ENCODE results near the gene UBE2D2. TPM values are rescaled to one million over a fixed set of nuclear protein-coding genes. Genes with fewer than 3 reads are reported as not detected.

The UBE2D2 gene
- total and polyA plus RNA-seq, 2 of the 4 experiments (the other 2 are of a cell fraction), result 26.9 to 35.7 TPM

DNA sequence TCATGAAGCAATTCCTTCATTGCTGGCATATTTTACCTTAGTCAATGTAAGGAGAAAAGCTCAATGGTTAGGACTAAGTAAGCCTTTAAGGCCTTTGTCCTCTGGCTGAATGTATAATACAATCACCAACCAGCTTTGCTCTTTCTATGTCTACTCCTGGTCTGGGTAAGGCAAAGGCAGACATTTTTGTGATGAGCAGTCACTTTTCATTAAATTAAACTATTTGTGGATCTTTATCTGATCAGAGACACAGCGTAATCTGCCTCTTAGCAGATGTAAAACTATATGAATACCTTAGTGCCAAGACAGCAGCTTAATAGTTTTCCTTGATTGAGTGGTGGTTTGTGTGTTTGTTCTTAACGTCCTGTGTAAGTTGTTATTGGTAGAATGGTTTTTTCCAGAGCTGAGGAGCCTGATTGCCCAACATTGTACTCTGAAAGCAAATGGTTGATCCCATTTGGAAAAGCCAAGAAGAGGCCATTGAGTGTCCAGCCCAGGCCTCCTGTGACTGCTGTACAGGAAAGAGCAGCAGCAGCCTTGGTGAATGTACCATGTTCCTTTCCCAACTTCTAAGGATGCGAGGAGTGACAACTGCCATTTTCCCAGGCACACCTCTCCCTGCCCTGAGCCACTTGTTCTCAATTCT is 70.5 kb downstream of the UBE2D2 start:
- no peaks in the 10 kb centered on the region for H3K27me3 ChIP-seq (ENCODE audit: control insufficient read depth, insufficient read depth, low read length)
- no peak overlapping the region for H2BK20ac ChIP-seq (ENCODE audit: low read depth, low read length)
- ChIA-PET POLR2A (ENCODE audit: unreplicated experiment) (no interaction called here), CTCF (interaction anchor here (0.6 to 6.7 kb wide), 4 partner anchors 39 to 209 kb away, joined by 3 to 59 read pairs (median 15); no protein-coding TSS in a partner anchor)
- H3K18ac ChIP-seq (ENCODE audit: low read depth, low read length), result no peak overlapping the region
- H3K4me3 ChIP-seq (ENCODE audit: insufficient read depth, low read depth, low read length), result no peak overlapping the region
- H4K8ac ChIP-seq (ENCODE audit: low read depth in 2 of 2, low read length in 2 of 2), result no peak overlapping the region
- no peak for ATAC-seq (ENCODE audit: low read depth)
- in situ Hi-C loops (cut with MboI; ENCODE audit: low sequenced_read_pairs) (loop anchor here (5.0 to 25.0 kb wide), 2 partner anchors 131 to 481 kb away; partner anchors contain the start of gene PURA), dilution Hi-C loops (cut with HindIII; ENCODE audit: low sequenced_read_pairs, unreplicated experiment) (loop anchor here (25.0 kb wide), 1 partner anchor 131 kb away; no protein-coding TSS in a partner anchor), intact Hi-C loops (cut with micrococcal nuclease) (loop anchor here (5.0 to 10.0 kb wide), 2 partner anchors 54 to 213 kb away; no protein-coding TSS in a partner anchor)
- no peak overlapping the region for H2BK15ac ChIP-seq (ENCODE audit: low read depth, low read length)
- no peak overlapping the region for H3K23ac ChIP-seq (ENCODE audit: low read depth, low read length)
- 20% methylated on average over 1 of the region's 3 CpGs; no CpG with 5 or more reads in 1 of the 2 experiments for WGBS, 2 experiments (ENCODE audit: extremely low coverage in 2 of 2, insufficient read length in 1 of 2)
- peaks cover 14% of the 10 kb centered on the region for H4K20me1 ChIP-seq (ENCODE audit: insufficient read depth, low read length)
- no peak overlapping the region for H3K9ac ChIP-seq (ENCODE audit: low read depth, low read length)
- no peak overlapping the region for H3K27ac ChIP-seq (ENCODE audit: insufficient read depth, low read length)
- DNase-seq, result no peak
- H3K4me2 ChIP-seq (ENCODE audit: low read depth, low read length), result no peak overlapping the region
- H3K9me3 ChIP-seq (ENCODE audit: control insufficient read depth, insufficient read depth, low read length), result no peaks in the 10 kb centered on the region
- H2AK9ac ChIP-seq (replicated peaks; ENCODE audit: low read depth, low read length, poor library complexity), result no peak overlapping the region
- peaks cover 9% of the 10 kb centered on the region for H3K9me1 ChIP-seq (ENCODE audit: insufficient read depth, low read length)
- no peak overlapping the region for H3K56ac ChIP-seq (ENCODE audit: extremely low read depth, insufficient read depth, low read length)
- no peak overlapping the region for H2BK5ac ChIP-seq (ENCODE audit: low read depth, low read length, poor library complexity, severe bottlenecking)
- no TSS peak for BruUV-seq (replicated peaks)
- no peak overlapping the region for H4K91ac ChIP-seq (ENCODE audit: insufficient read depth, low read depth, low read length)
- H4K5ac ChIP-seq (ENCODE audit: low read depth, low read length), result no peak overlapping the region
- peaks cover 8% of the 10 kb centered on the region for H3K4me1 ChIP-seq (ENCODE audit: control insufficient read depth, insufficient read depth, low read length)
- H2BK120ac ChIP-seq (ENCODE audit: low read depth, low read length), result no peak overlapping the region
- H3K79me1 ChIP-seq (ENCODE audit: low read depth in 1 of 2, low read length in 2 of 2), result peaks cover 7 to 42% of the 10 kb centered on the region in 2 experiments; a peak in 3 of 4 replicates
- no peak overlapping the region for H2AFZ ChIP-seq (replicated peaks; ENCODE audit: low read length, poor library complexity)
- no peak overlapping the region for H2AK5ac ChIP-seq (ENCODE audit: low read depth, low read length)
- no peak for TF ChIP-seq POLR2A (IDR thresholded peaks at IDR 0.05; ENCODE audit: low read depth, low read length)
- 0 out of 2 replicates have a peak, but pooled peaks have one; percentile 21 for TF ChIP-seq CEBPB (IDR thresholded peaks at IDR 0.05; ENCODE audit: low read depth, low read length)
- H3K14ac ChIP-seq (replicated peaks; ENCODE audit: low read depth, low read length), result no peak overlapping the region
- no peak overlapping the region for H3K4ac ChIP-seq (ENCODE audit: low read depth, low read length)
- H3K36me3 ChIP-seq (ENCODE audit: control insufficient read depth, insufficient read depth, low read length), result peaks cover 4% of the 10 kb centered on the region
